Measurements from ENCODE around the gene METTL22. TPM values are rescaled to one million over a fixed set of nuclear protein-coding genes. Genes with fewer than 3 reads are reported as not detected.
A peak's percentile ranks its signal among the peaks of the same experiment; 100 is the strongest.

METTL22 gene
- polyA plus RNA-seq, 4 donors = 14.1 to 23.3 (median 15.5) TPM

DNA sequence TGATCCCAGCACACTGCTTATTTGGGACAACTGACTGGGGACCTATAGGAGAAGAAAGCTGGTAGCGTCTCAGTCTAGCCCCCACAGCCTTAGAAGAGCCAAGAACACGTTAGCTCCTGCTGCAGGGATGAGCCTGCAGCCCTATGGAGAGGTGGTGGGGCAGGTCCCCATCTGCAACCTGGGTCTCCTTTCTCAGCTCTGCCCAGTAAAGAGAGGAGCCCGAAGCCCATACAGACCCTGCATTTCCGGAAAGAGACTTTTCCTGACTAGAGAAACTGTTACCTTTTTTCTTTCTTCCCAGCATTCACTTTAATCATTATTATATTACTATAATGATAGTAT lies 788 bp downstream of the METTL22 start:
- Histone ChIP-seq H3K4me3 (ENCODE audit: low read depth in 1 of 3, low read length in 3 of 3) (peak overlapping the region; percentile 61 to 100 (median 90)), H3K4me1 (ENCODE audit: control insufficient read depth in 3 of 3, insufficient read depth in 2 of 3, low read depth in 1 of 3, low read length in 2 of 3) (no peaks in the 10 kb centered on the region), H3K27ac (ENCODE audit: low read depth in 1 of 3, low read length in 2 of 3) (no peak overlapping the region), H3K36me3 (ENCODE audit: control insufficient read depth in 3 of 3, insufficient read depth in 2 of 3, low read depth in 1 of 3, low read length in 3 of 3) (peaks cover 4 to 20% (median 7%) of the 10 kb centered on the region in 3 donors), H3K27me3 (ENCODE audit: control insufficient read depth in 3 of 3, insufficient read depth in 3 of 3, low read length in 3 of 3) (peaks cover 0 to 2% (median 0%) of the 10 kb centered on the region in 3 donors), H3K9me3 (ENCODE audit: control insufficient read depth in 2 of 2, insufficient read depth in 1 of 2, low read depth in 1 of 2, low read length in 1 of 2) (peaks cover 0 to 3% of the 10 kb centered on the region in 2 donors)
- DNase-seq = no peak
- FAIRE-seq = no peak
- whole genome bisulfite sequencing, 3 donors = 0 to 5% (median 3%) methylated on average over 4 of the region's 4 CpGs

DNA sequence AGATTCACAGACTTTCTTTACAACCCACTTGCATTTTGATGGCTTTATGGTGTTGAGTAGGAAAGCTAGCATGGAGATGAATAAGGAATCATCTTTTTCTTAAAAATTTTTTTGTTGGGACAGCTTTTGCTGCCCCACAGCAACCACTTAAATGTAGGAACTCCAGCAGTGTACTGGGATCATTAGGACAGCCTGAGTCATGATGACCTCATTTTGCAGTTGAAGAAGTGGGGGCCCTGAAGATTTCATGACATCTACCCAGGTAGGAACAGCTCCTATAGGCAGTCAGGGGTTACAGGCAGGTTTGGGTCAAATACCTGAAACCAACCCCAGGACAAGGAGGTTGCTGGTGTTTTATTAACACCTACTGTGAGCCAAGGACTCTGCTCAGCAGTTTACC lies 2.1 kb downstream of the METTL22 start:
- Histone ChIP-seq H3K27ac (ENCODE audit: low read depth in 1 of 3, low read length in 2 of 3) (no peak overlapping the region), H3K27me3 (ENCODE audit: control insufficient read depth in 3 of 3, insufficient read depth in 3 of 3, low read length in 3 of 3) (peaks cover 0 to 2% (median 0%) of the 10 kb centered on the region in 3 donors), H3K4me3 (ENCODE audit: low read depth in 1 of 3, low read length in 3 of 3) (no peak overlapping the region), H3K4me1 (ENCODE audit: control insufficient read depth in 3 of 3, insufficient read depth in 2 of 3, low read depth in 1 of 3, low read length in 2 of 3) (no peaks in the 10 kb centered on the region), H3K9me3 (ENCODE audit: control insufficient read depth in 2 of 2, insufficient read depth in 1 of 2, low read depth in 1 of 2, low read length in 1 of 2) (peaks cover 0 to 3% of the 10 kb centered on the region in 2 donors), H3K36me3 (ENCODE audit: control insufficient read depth in 3 of 3, insufficient read depth in 2 of 3, low read depth in 1 of 3, low read length in 3 of 3) (peaks cover 4 to 30% (median 11%) of the 10 kb centered on the region in 3 donors)
- FAIRE-seq (no peak), DNase-seq (no peak)

DNA sequence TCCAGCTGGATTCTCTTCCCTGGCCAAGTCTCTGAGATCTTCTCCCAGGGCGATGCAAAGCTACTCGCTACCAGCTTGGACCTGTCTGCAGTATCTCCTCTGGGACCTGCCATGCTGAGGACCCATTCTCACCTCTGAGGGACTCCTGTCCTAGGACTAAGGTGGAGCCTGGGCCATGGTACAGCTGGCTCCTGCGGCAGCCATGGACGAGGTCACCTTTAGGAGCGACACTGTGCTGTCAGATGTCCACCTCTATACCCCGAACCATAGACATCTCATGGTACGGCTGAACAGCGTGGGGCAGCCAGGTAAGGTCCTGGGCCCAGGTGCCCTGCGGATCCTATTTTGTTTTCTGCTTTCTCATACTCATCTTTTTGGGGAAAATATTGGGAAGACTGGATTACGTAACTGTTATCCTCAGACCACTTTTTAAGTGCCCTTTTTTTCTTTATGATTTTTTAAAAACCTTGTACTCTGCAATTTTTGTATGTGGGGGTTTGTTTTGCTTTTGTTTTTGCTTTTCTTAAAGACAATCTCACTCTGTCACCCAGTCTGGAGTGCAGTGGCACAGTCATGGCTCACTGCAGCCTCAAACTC lies 4.1 kb downstream of the METTL22 start:
- no peaks in the 10 kb centered on the region for H3K9me3 ChIP-seq (ENCODE audit: control insufficient read depth in 2 of 2, insufficient read depth in 1 of 2, low read depth in 1 of 2, low read length in 1 of 2)
- DNase-seq = no peak
- no peak overlapping the region for H3K27ac ChIP-seq (ENCODE audit: low read depth in 1 of 3, low read length in 2 of 3)
- FAIRE-seq = no peak
- H3K4me1 ChIP-seq (ENCODE audit: control insufficient read depth in 3 of 3, insufficient read depth in 2 of 3, low read depth in 1 of 3, low read length in 2 of 3) = no peaks in the 10 kb centered on the region
- peaks cover 0 to 2% (median 0%) of the 10 kb centered on the region in 3 donors for H3K27me3 ChIP-seq (ENCODE audit: control insufficient read depth in 3 of 3, insufficient read depth in 3 of 3, low read length in 3 of 3)
- peaks cover 15 to 50% (median 17%) of the 10 kb centered on the region in 3 donors for H3K36me3 ChIP-seq (ENCODE audit: control insufficient read depth in 3 of 3, insufficient read depth in 2 of 3, low read depth in 1 of 3, low read length in 3 of 3)
- H3K4me3 ChIP-seq (ENCODE audit: low read depth in 1 of 3, low read length in 3 of 3) = no peak overlapping the region
- WGBS, 3 donors = 94 to 98% (median 96%) methylated on average over 10 of the region's 10 CpGs

DNA sequence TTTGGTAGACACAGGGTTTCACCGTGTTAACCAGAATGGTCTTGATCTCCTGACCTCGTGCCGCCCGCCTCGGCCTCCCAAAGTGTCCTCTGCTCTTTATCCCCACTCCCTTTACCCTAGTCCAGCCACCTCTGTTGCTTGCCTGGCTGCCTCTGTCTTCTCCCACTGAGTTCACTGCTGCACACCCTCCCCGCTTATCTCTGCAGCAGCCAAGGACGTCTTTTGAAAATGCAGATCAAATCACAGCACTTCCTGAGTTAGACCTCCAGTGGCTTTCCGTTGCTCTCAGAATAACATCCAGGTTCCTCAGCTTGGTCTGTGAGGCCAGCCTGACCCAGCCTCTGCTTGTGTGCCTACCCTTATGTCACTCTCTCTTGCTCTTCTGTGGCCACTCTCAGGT lies 5.4 kb downstream of the METTL22 start:
- DNase-seq (no peak), FAIRE-seq (no peak)
- H3K27ac ChIP-seq (ENCODE audit: low read depth in 1 of 3, low read length in 2 of 3) = no peak overlapping the region
- 93 to 96% (median 94%) methylated on average over 8 of the region's 8 CpGs for WGBS, 3 donors
- no peaks in the 10 kb centered on the region for H3K9me3 ChIP-seq (ENCODE audit: control insufficient read depth in 2 of 2, insufficient read depth in 1 of 2, low read depth in 1 of 2, low read length in 1 of 2)
- no peak overlapping the region for H3K4me3 ChIP-seq (ENCODE audit: low read depth in 1 of 3, low read length in 3 of 3)
- H3K36me3 ChIP-seq (ENCODE audit: control insufficient read depth in 3 of 3, insufficient read depth in 2 of 3, low read depth in 1 of 3, low read length in 3 of 3) = peaks cover 17 to 62% (median 19%) of the 10 kb centered on the region in 3 donors
- no peaks in the 10 kb centered on the region for H3K4me1 ChIP-seq (ENCODE audit: control insufficient read depth in 3 of 3, insufficient read depth in 2 of 3, low read depth in 1 of 3, low read length in 2 of 3)
- H3K27me3 ChIP-seq (ENCODE audit: control insufficient read depth in 3 of 3, insufficient read depth in 3 of 3, low read length in 3 of 3) = no peaks in the 10 kb centered on the region

DNA sequence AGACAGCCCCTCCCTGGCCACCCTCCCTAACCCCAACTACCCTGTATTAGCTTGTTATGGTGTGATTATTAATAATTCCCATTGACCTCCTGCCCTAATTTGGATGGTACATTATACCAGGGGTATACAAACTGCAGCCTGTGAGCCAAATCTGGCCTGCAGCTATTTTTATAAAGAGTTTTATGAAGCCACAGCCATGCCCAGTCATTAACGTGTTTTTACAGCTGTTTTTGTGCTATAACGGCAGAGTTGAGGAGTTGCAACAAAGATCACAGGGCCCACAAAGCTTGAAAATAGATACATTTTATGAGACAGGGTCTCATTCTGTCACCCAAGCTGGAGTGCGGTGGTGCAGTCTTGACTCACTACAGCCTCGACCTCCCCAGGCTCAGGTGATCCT lies 6.0 kb downstream of the METTL22 start:
- H3K27ac ChIP-seq (ENCODE audit: low read depth in 1 of 3, low read length in 2 of 3) = no peak overlapping the region
- DNase-seq = no peak
- WGBS, 3 donors = 76 to 83% (median 80%) methylated on average over 4 of the region's 4 CpGs
- no peak for FAIRE-seq
- no peaks in the 10 kb centered on the region for H3K9me3 ChIP-seq (ENCODE audit: control insufficient read depth in 2 of 2, insufficient read depth in 1 of 2, low read depth in 1 of 2, low read length in 1 of 2)
- H3K4me3 ChIP-seq (ENCODE audit: low read depth in 1 of 3, low read length in 3 of 3) = no peak overlapping the region
- H3K27me3 ChIP-seq (ENCODE audit: control insufficient read depth in 3 of 3, insufficient read depth in 3 of 3, low read length in 3 of 3) = no peaks in the 10 kb centered on the region
- H3K36me3 ChIP-seq (ENCODE audit: control insufficient read depth in 3 of 3, insufficient read depth in 2 of 3, low read depth in 1 of 3, low read length in 3 of 3) = peaks cover 17 to 67% (median 20%) of the 10 kb centered on the region in 3 donors
- no peaks in the 10 kb centered on the region for H3K4me1 ChIP-seq (ENCODE audit: control insufficient read depth in 3 of 3, insufficient read depth in 2 of 3, low read depth in 1 of 3, low read length in 2 of 3)

DNA sequence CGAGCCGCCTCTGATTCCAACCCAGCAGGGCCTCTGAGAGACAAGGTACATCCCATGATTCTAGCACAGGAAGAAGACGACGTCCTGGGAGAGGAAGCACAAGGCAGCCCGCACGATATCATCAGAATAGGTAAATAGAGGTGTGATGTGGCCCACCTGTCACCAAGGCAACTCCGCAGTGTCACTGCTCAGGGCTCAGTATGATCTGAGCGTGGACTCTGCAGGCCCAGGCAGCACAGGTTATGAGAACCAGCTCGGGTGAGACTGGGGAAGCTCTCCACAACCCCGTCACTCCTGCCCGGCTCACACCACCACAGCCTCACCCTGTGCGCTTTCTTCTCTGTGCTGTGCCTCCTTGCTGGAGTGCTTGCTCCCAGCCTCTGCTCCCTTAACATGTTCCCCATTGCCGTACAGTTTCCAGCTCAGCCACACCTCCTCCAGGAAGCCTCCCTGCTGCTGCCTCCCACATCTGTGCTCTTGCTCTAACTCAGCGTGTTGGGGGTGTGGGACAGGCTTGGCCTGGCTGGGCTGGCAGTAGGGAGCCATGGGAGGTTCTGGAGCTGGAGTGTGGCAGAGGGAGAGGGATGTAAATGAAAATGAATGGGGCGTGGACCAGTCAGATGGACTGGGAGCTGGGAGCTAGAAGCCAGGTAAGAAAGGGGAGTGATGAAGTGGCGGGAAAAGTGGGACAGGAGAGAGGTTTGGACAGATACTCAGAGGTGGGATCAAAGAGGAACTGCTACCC lies 7.7 kb downstream of the METTL22 start:
- Histone ChIP-seq H3K4me1 (ENCODE audit: control insufficient read depth in 3 of 3, insufficient read depth in 2 of 3, low read depth in 1 of 3, low read length in 2 of 3) (no peaks in the 10 kb centered on the region), H3K9me3 (ENCODE audit: control insufficient read depth in 2 of 2, insufficient read depth in 1 of 2, low read depth in 1 of 2, low read length in 1 of 2) (no peaks in the 10 kb centered on the region), H3K27me3 (ENCODE audit: control insufficient read depth in 3 of 3, insufficient read depth in 3 of 3, low read length in 3 of 3) (no peaks in the 10 kb centered on the region), H3K4me3 (ENCODE audit: low read depth in 1 of 3, low read length in 3 of 3) (no peak overlapping the region), H3K27ac (ENCODE audit: low read depth in 1 of 3, low read length in 2 of 3) (no peak overlapping the region), H3K36me3 (ENCODE audit: control insufficient read depth in 3 of 3, insufficient read depth in 2 of 3, low read depth in 1 of 3, low read length in 3 of 3) (peaks cover 17 to 77% (median 20%) of the 10 kb centered on the region in 3 donors)
- DNase-seq (no peak), FAIRE-seq (no peak)
- 95 to 97% (median 95%) methylated on average over 16 of the region's 16 CpGs for WGBS, 3 donors

DNA sequence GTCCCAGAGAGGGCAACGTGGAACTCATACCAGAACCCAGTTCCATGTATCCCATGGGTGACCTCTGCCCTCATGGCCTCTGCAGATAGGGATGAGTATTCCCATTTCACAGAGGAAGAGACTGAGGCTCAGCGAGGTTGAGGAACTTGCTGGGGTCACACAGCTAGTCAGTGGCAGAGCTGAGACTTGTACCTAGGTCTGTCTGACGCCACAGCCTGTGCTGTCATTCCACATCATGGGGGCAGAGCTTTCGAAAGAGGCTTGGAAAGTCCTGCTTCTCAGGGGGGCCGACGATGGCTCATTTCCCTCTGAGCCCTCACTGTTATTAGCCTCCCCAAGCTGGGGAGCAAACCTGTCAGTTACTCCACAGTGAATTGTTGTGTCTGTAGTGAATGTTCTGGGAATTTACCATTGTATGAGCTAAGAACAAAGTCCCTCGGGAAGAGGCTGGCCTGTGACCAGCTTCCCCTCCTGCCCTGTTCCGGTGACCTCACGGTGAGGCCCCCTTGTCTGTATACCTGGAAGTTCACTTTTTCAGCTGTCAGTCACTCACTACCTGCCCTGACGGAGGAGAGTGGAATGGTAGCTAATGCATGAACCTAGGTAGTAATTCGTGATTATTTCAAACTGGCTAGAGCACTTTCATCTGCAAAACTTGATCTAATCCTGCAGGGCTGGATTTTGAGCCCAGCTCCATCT lies 8.9 kb downstream of the METTL22 start:
- Histone ChIP-seq H3K4me1 (ENCODE audit: control insufficient read depth in 3 of 3, insufficient read depth in 2 of 3, low read depth in 1 of 3, low read length in 2 of 3) (no peaks in the 10 kb centered on the region), H3K4me3 (ENCODE audit: low read depth in 1 of 3, low read length in 3 of 3) (no peak overlapping the region), H3K27me3 (ENCODE audit: control insufficient read depth in 3 of 3, insufficient read depth in 3 of 3, low read length in 3 of 3) (no peaks in the 10 kb centered on the region), H3K36me3 (ENCODE audit: control insufficient read depth in 3 of 3, insufficient read depth in 2 of 3, low read depth in 1 of 3, low read length in 3 of 3) (peaks cover 17 to 81% (median 23%) of the 10 kb centered on the region in 3 donors), H3K9me3 (ENCODE audit: control insufficient read depth in 2 of 2, insufficient read depth in 1 of 2, low read depth in 1 of 2, low read length in 1 of 2) (no peaks in the 10 kb centered on the region), H3K27ac (ENCODE audit: low read depth in 1 of 3, low read length in 2 of 3) (no peak overlapping the region)
- FAIRE-seq (no peak), DNase-seq (no peak)
- WGBS, 3 donors = 86 to 92% (median 91%) methylated on average over 11 of the region's 11 CpGs

DNA sequence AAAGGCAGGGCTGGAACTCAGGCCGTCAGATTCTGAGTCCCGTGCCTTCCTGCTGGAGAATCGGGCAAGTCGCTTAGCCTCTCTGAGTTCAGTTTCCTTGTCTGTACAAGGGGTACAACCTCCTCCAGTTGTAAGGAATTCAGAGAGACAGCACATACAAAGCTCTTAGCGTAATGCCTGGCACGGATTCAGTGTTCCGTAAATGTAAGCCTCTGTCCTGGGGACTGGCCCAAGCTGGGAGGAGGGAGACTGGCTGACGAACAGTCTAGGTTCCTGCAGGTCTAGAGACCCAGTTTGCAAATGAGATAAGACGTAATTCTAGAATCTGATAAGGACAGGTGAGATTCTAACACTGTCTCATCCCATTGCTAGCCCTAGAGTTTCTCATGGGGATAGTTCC lies 9.9 kb downstream of the METTL22 start:
- Histone ChIP-seq H3K4me1 (ENCODE audit: control insufficient read depth in 3 of 3, insufficient read depth in 2 of 3, low read depth in 1 of 3, low read length in 2 of 3) (no peaks in the 10 kb centered on the region), H3K27me3 (ENCODE audit: control insufficient read depth in 3 of 3, insufficient read depth in 3 of 3, low read length in 3 of 3) (no peaks in the 10 kb centered on the region), H3K27ac (ENCODE audit: low read depth in 1 of 3, low read length in 2 of 3) (no peak overlapping the region), H3K4me3 (ENCODE audit: low read depth in 1 of 3, low read length in 3 of 3) (no peak overlapping the region), H3K9me3 (ENCODE audit: control insufficient read depth in 2 of 2, insufficient read depth in 1 of 2, low read depth in 1 of 2, low read length in 1 of 2) (no peaks in the 10 kb centered on the region), H3K36me3 (ENCODE audit: control insufficient read depth in 3 of 3, insufficient read depth in 2 of 3, low read depth in 1 of 3, low read length in 3 of 3) (peaks cover 13 to 79% (median 26%) of the 10 kb centered on the region in 3 donors)
- FAIRE-seq (no peak), DNase-seq (no peak)
- WGBS, 3 donors = 85 to 91% (median 87%) methylated on average over 9 of the region's 9 CpGs
